OCI-LY3 (cell line): Measurements from ENCODE around the gene HHAT.

Source experiments
- H2AFZ ChIP-seq: fragments of 200-600, 300-600 bp; shearing (Covaris generic); 2 replicates; pipeline ENCODE4 v1.6.0; 2014; ENCODE audit warnings: antibody characterized with exemption, low read depth, low read length
- H3K27ac ChIP-seq: fragments of 200-600, 300-600 bp; sonication (generic); 2 replicates; pipeline ENCODE4 v1.5.1; 2014; ENCODE audit warnings: mild to moderate bottlenecking, low read length, moderate library complexity, mixed read lengths
- H3K27me3 ChIP-seq: fragments of 200-600, 300-600 bp; sonication (generic); 2 replicates; pipeline ENCODE4 v1.6.1; 2014; ENCODE audit warnings: low read depth, low read length, mixed read lengths
- H3K36me3 ChIP-seq: fragments of 200-600, 300-600 bp; sonication (generic); replicated peaks from 2 replicates; pipeline ENCODE3; 2014; ENCODE audit warnings: low read depth, low read length, mixed read lengths
- H3K4me1 ChIP-seq: fragments of 300-600, 200-600 bp; sonication (generic); 2 replicates; pipeline ENCODE4 v1.6.1; 2014; ENCODE audit warnings: low read length, mixed read lengths
- H3K4me2 ChIP-seq: fragments of 200-600, 300-600 bp; sonication (generic); 2 replicates; pipeline ENCODE4 v1.6.1; 2014; ENCODE audit warnings: low read length, mixed read lengths
- H3K4me3 ChIP-seq: fragments of 300-600, 200-600 bp; sonication (generic); 2 replicates; pipeline ENCODE4 v1.5.1; 2014; ENCODE audit warnings: antibody characterized with exemption, mild to moderate bottlenecking, low read length, moderate library complexity
- H3K79me2 ChIP-seq: fragments of 300-600, 200-600 bp; shearing (Covaris generic); 2 replicates; pipeline ENCODE4 v1.6.1; 2014; ENCODE audit warnings: mild to moderate bottlenecking, low read length, mixed read lengths
- H3K9ac ChIP-seq: fragments of 300-600, 200-600 bp; shearing (Covaris generic); 2 replicates; pipeline ENCODE4 v1.6.0; 2014; ENCODE audit warnings: mild to moderate bottlenecking, low read length, moderate library complexity
- H3K9me3 ChIP-seq: fragments of 200-600, 300-600 bp; shearing (Covaris generic); 2 replicates; pipeline ENCODE4 v1.6.1; 2014; ENCODE audit warnings: low read length, mixed read lengths; ENCODE audit not compliant: insufficient read depth
- H4K20me1 ChIP-seq: fragments of 200-600, 300-600 bp; sonication (generic); 2 replicates; pipeline ENCODE4 v1.6.1; 2016; ENCODE audit warnings: low read length, mixed read lengths; ENCODE audit not compliant: insufficient read depth
- CTCF ChIP-seq: fragments of 200-600, 300-600 bp; sonication (generic); IDR thresholded peaks from 2 replicates; pipeline ENCODE4 v1.5.1; 2014; ENCODE audit warnings: antibody characterized with exemption, low read length, low read depth
- EZH2phosphoT487 ChIP-seq: fragments of 200-600 bp; shearing (Covaris generic); IDR thresholded peaks from 2 replicates; pipeline ENCODE4 v1.6.1; 2018; ENCODE audit warnings: antibody characterized with exemption, mixed run types, low read depth

HHAT gene

GRCh38 chr1:210294999-210295745, 33.5 kb upstream of the HHAT start:
- no peak for TF ChIP-seq EZH2phosphoT487
- no peak for TF ChIP-seq CTCF
- no peak overlapping the region for H2AFZ ChIP-seq

GRCh38 chr1:210296682-210297081, 32.0 kb upstream of the HHAT start:
- no peaks in the 10 kb centered on the region for H3K4me1 ChIP-seq
- TF ChIP-seq CTCF, result no peak
- no peak for TF ChIP-seq EZH2phosphoT487

More at GRCh38 chr1:210294999-210295745, 33.5 kb upstream of the HHAT start:
- Histone ChIP-seq H3K4me3 (no peak overlapping the region), H3K27ac (no peak overlapping the region), H3K36me3 (no peaks in the 10 kb centered on the region), H3K4me2 (no peak overlapping the region), H3K79me2 (no peaks in the 10 kb centered on the region), H3K4me1 (no peaks in the 10 kb centered on the region), H3K27me3 (peaks cover 39% of the 10 kb centered on the region), H3K9me3 (no peaks in the 10 kb centered on the region), H4K20me1 (no peaks in the 10 kb centered on the region), H3K9ac (no peak overlapping the region)

GRCh38 chr1:210298296-210298695, 30.4 kb upstream of the HHAT start:
- Histone ChIP-seq H3K27ac (no peak overlapping the region), H3K4me2 (no peak overlapping the region), H3K9ac (no peak overlapping the region), H3K79me2 (no peaks in the 10 kb centered on the region), H3K4me3 (no peak overlapping the region), H3K9me3 (no peaks in the 10 kb centered on the region), H3K4me1 (no peaks in the 10 kb centered on the region), H3K27me3 (peaks cover 39% of the 10 kb centered on the region), H4K20me1 (no peaks in the 10 kb centered on the region), H2AFZ (no peak overlapping the region), H3K36me3 (no peaks in the 10 kb centered on the region)
- TF ChIP-seq EZH2phosphoT487, result no peak
- TF ChIP-seq CTCF, result no peak

More at GRCh38 chr1:210296682-210297081, 32.0 kb upstream of the HHAT start:
- H3K4me3 ChIP-seq, result no peak overlapping the region
- H2AFZ ChIP-seq, result no peak overlapping the region
- no peaks in the 10 kb centered on the region for H4K20me1 ChIP-seq
- no peak overlapping the region for H3K4me2 ChIP-seq
- no peak overlapping the region for H3K27ac ChIP-seq
- no peaks in the 10 kb centered on the region for H3K79me2 ChIP-seq
- no peaks in the 10 kb centered on the region for H3K9me3 ChIP-seq
- no peak overlapping the region for H3K9ac ChIP-seq
- peaks cover 38% of the 10 kb centered on the region for H3K27me3 ChIP-seq
- no peaks in the 10 kb centered on the region for H3K36me3 ChIP-seq

- no peak for TF ChIP-seq EZH2phosphoT487
- no peak for TF ChIP-seq CTCF
- Histone ChIP-seq H4K20me1 (no peaks in the 10 kb centered on the region), H3K4me1 (no peaks in the 10 kb centered on the region), H3K4me2 (no peak overlapping the region), H3K27me3 (peaks cover 39% of the 10 kb centered on the region), H3K36me3 (no peaks in the 10 kb centered on the region), H3K9ac (no peak overlapping the region), H3K9me3 (no peaks in the 10 kb centered on the region), H3K4me3 (no peak overlapping the region), H3K27ac (no peak overlapping the region), H3K79me2 (no peaks in the 10 kb centered on the region), H2AFZ (no peak overlapping the region)
Measured at GRCh38 chr1:210298936-210299335, 29.8 kb upstream of the HHAT start.
